Measurements from ENCODE around the gene WDR89.

WDR89 gene

DNA sequence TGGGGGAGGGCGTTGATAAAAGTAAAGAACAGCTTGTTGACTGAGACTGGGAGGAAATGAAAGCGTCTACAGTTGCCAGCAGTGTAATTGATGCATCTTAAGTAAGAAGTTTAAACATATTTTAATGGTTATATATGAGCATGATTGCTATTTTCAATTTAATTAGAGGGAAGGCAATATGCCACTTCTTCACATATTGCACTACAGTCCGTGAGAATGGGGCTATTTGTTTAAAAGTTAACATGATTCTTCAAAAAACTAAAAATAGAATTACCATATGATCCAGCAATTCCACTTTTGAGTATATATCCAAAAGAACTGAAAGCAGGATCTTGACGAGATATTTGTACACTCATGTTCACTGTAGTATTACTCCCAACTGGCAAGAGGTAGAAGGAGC lies 60.2 kb downstream of the WDR89 start:
- H3K4me3 ChIP-seq (ENCODE audit: low read depth, low read length), result no peak overlapping the region
- H3K36me3 ChIP-seq (replicated peaks), result no peaks in the 10 kb centered on the region
- no peak for DNase-seq
- TF ChIP-seq, protein P1, sequence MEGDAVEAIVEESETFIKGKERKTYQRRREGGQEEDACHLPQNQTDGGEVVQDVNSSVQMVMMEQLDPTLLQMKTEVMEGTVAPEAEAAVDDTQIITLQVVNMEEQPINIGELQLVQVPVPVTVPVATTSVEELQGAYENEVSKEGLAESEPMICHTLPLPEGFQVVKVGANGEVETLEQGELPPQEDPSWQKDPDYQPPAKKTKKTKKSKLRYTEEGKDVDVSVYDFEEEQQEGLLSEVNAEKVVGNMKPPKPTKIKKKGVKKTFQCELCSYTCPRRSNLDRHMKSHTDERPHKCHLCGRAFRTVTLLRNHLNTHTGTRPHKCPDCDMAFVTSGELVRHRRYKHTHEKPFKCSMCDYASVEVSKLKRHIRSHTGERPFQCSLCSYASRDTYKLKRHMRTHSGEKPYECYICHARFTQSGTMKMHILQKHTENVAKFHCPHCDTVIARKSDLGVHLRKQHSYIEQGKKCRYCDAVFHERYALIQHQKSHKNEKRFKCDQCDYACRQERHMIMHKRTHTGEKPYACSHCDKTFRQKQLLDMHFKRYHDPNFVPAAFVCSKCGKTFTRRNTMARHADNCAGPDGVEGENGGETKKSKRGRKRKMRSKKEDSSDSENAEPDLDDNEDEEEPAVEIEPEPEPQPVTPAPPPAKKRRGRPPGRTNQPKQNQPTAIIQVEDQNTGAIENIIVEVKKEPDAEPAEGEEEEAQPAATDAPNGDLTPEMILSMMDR (IDR thresholded peaks at IDR 0.05; ENCODE audit: low read depth, low read length, missing control alignments), result no peak
- H3K27ac ChIP-seq, result no peak overlapping the region
- in situ Hi-C loops (cut with HindIII; ENCODE audit: low pct_ligation_motif_present, low sequenced_read_pairs), result no loop called here
- no peaks in the 10 kb centered on the region for H3K27me3 ChIP-seq (replicated peaks)

- H3K27ac ChIP-seq, result no peak overlapping the region
Observed at GRCh38 chr14:63578300-63578699, 63.4 kb downstream of the WDR89 start.

DNA sequence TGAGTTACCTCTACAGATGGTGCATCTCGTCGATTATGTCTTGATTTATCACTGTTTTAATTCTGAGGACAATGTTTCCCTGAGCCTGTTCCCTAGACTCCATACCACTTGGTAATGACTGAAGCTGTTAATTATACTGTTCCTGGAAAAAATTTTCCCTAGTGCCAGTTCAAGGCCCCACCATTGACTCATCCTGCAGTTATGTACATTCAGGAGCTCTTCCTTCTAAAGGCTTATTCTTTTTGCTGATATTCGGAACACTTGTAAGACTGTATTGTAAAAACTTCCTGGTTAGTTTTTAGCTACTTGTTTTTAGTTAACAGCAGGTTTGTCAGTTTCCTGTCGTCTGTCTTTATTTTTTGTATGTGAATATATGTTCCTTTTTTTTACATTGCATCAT lies 68.1 kb downstream of the WDR89 start:
- DNase-seq, result no peak
- no peaks in the 10 kb centered on the region for H3K36me3 ChIP-seq (replicated peaks)
- no peak overlapping the region for H3K4me3 ChIP-seq (ENCODE audit: low read depth, low read length)
- no peaks in the 10 kb centered on the region for H3K27me3 ChIP-seq (replicated peaks)
- in situ Hi-C loops (cut with HindIII; ENCODE audit: low pct_ligation_motif_present, low sequenced_read_pairs), result no loop called here
- no peak overlapping the region for H3K27ac ChIP-seq
- TF ChIP-seq, protein P1 (IDR thresholded peaks at IDR 0.05; ENCODE audit: low read depth, low read length, missing control alignments), result no peak

More at GRCh38 chr14:63578300-63578699, 63.4 kb downstream of the WDR89 start:
- H3K27me3 ChIP-seq (replicated peaks), result no peaks in the 10 kb centered on the region
- H3K36me3 ChIP-seq (replicated peaks), result no peaks in the 10 kb centered on the region
- no peak for DNase-seq
- TF ChIP-seq, protein P1 (IDR thresholded peaks at IDR 0.05; ENCODE audit: low read depth, low read length, missing control alignments), result no peak
- in situ Hi-C loops (cut with HindIII; ENCODE audit: low pct_ligation_motif_present, low sequenced_read_pairs), result no loop called here
- H3K4me3 ChIP-seq (ENCODE audit: low read depth, low read length), result no peak overlapping the region

DNA sequence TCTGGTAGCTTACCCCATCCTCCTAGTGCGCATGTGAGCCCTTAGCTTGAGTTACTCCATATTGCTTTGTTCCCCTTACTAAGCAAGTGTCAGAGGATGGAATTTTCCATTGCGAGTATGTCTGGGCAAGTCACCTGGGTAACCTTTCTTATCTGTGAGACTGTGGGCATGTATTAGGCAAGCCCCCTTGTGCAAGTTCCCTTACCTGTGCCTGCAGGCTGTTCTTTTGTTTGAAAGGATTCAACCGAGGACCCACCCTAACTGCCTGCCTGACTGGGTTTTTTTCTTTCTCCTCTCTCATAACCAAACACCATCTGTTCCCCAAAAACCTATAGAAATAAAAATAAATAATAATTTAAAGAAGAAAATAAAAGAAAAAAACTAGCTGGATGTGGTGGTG lies 76.2 kb downstream of the WDR89 start:
- in situ Hi-C loops (cut with HindIII; ENCODE audit: low pct_ligation_motif_present, low sequenced_read_pairs), result no loop called here
- DNase-seq, result no peak
- Histone ChIP-seq H3K27me3 (replicated peaks) (no peaks in the 10 kb centered on the region), H3K27ac (no peak overlapping the region), H3K36me3 (replicated peaks) (no peaks in the 10 kb centered on the region), H3K4me3 (ENCODE audit: low read depth, low read length) (no peak overlapping the region)
- TF ChIP-seq, protein P1 (IDR thresholded peaks at IDR 0.05; ENCODE audit: low read depth, low read length, missing control alignments), result no peak

GRCh38 chr14:63564318-63564717 lies 77.4 kb downstream of the WDR89 start:
- Histone ChIP-seq H3K27me3 (replicated peaks) (no peaks in the 10 kb centered on the region), H3K27ac (no peak overlapping the region), H3K36me3 (replicated peaks) (no peaks in the 10 kb centered on the region), H3K4me3 (ENCODE audit: low read depth, low read length) (no peak overlapping the region)
- no peak for DNase-seq
- in situ Hi-C loops (cut with HindIII; ENCODE audit: low pct_ligation_motif_present, low sequenced_read_pairs), result no loop called here
- TF ChIP-seq, protein P1 (IDR thresholded peaks at IDR 0.05; ENCODE audit: low read depth, low read length, missing control alignments), result no peak

- in situ Hi-C loops (cut with HindIII; ENCODE audit: low pct_ligation_motif_present, low sequenced_read_pairs), result no loop called here
- no peak overlapping the region for H3K27ac ChIP-seq
- no peaks in the 10 kb centered on the region for H3K36me3 ChIP-seq (replicated peaks)
- no peak overlapping the region for H3K4me3 ChIP-seq (ENCODE audit: low read depth, low read length)
- no peaks in the 10 kb centered on the region for H3K27me3 ChIP-seq (replicated peaks)
- TF ChIP-seq, protein P1 (IDR thresholded peaks at IDR 0.05; ENCODE audit: low read depth, low read length, missing control alignments), result no peak
- DNase-seq, result peak; percentile 73
Observed at GRCh38 chr14:63563370-63564026, 78.2 kb downstream of the WDR89 start.

Data from brain microvascular endothelial cell (primary cell).